Muscle layer of duodenum (tissue), 2 donors: Measurements from ENCODE around the gene ZNF331.

Experiments used
- H3K27ac ChIP-seq: one replicate; pipeline ENCODE4 v1.7.0; 2013; ENCODE audit warnings: mild to moderate bottlenecking, low read length
- H3K27me3 ChIP-seq: one replicate; pipeline ENCODE4 v1.7.0; 2013; ENCODE audit warnings: low read depth, mild to moderate bottlenecking, control low read depth, low read length
- H3K36me3 ChIP-seq, 2 donors: one replicate each; pipeline ENCODE4 v1.7.0; 2013; ENCODE audit warnings: low read length in 2 of 2, control low read depth in 1 of 2, mild to moderate bottlenecking in 1 of 2; ENCODE audit not compliant: insufficient read depth in 2 of 2, control insufficient read depth in 1 of 2
- H3K4me1 ChIP-seq, 2 donors: one replicate each; pipeline ENCODE4 v1.7.0; 2013; ENCODE audit warnings: low read length in 2 of 2, mild to moderate bottlenecking in 2 of 2, control low read depth in 1 of 2, moderate library complexity in 1 of 2; ENCODE audit not compliant: insufficient read depth in 2 of 2, control insufficient read depth in 1 of 2
- H3K4me3 ChIP-seq, 2 donors: one replicate each; pipeline ENCODE4 v1.7.0; 2013; ENCODE audit warnings: low read length in 2 of 2, low read depth in 1 of 2, mild to moderate bottlenecking in 1 of 2
- H3K9me3 ChIP-seq, 2 donors: one replicate each; pipeline ENCODE4 v1.7.0; 2013; ENCODE audit warnings: low read length in 2 of 2, control low read depth in 1 of 2, mild to moderate bottlenecking in 1 of 2; ENCODE audit not compliant: control insufficient read depth in 1 of 2
- donor health status: healthy.

The ZNF331 gene

DNA sequence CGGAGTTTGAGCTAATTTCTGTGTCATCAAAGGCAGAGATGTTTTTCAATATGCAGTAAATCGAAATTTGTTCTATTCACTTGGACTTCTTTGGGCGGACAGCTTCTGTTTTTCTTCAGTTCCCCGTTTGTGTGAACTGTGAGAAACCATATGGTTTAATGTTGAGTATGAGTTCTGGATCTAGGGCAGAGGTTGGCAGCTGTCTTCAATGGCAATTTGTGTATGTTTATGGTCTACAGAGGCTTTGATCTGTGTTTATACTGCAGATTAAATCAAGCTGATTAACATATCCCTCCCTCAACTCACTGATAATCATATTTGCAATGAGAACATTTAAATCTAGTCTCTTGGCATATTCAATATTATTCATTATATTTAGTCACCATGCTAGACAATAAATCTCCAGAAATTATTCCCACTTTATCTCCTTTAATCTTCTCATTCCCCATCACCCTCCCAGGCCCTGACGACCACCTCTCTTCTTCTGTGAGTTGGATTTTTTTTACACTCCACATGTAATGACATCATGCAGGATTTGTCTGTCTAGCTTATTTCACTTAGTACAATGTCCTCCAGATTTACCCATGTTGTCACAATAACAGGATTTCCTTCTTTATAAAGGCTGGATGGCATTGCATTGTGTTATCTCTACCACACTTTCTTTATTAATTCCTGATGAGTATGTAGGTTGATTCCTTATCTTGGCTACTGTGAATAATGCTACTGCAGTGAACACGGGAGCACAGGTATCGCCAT lies 9.0 kb downstream of the ZNF331 start:
- Histone ChIP-seq H3K4me3 (no peak overlapping the region), H3K9me3 (no peaks in the 10 kb centered on the region), H3K36me3 (no peaks in the 10 kb centered on the region), H3K27ac (no peak overlapping the region), H3K4me1 (no peaks in the 10 kb centered on the region), H3K27me3 (no peaks in the 10 kb centered on the region)

DNA sequence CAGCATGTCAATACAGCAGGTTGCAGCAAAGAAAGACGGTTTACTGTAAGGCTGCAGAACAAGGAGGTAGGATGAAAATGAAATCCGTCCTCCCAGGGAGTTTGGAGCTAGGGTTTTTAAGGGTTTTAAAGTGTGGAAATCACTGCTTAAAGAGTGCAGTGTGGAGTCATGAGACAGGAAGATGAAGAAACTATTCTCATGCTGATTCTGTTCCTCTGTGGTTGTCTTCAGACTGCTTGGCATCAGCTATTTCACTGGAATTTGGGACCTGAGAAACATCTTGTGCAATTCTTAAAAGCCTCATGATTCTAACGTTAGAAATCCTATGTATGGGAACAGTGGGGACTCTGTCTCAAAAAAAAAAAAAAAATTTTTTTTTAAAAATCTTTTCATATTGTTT lies 11.4 kb downstream of the ZNF331 start:
- Histone ChIP-seq H3K4me3 (no peak overlapping the region), H3K4me1 (no peaks in the 10 kb centered on the region), H3K9me3 (no peaks in the 10 kb centered on the region), H3K27ac (no peak overlapping the region), H3K27me3 (no peaks in the 10 kb centered on the region), H3K36me3 (no peaks in the 10 kb centered on the region)

DNA sequence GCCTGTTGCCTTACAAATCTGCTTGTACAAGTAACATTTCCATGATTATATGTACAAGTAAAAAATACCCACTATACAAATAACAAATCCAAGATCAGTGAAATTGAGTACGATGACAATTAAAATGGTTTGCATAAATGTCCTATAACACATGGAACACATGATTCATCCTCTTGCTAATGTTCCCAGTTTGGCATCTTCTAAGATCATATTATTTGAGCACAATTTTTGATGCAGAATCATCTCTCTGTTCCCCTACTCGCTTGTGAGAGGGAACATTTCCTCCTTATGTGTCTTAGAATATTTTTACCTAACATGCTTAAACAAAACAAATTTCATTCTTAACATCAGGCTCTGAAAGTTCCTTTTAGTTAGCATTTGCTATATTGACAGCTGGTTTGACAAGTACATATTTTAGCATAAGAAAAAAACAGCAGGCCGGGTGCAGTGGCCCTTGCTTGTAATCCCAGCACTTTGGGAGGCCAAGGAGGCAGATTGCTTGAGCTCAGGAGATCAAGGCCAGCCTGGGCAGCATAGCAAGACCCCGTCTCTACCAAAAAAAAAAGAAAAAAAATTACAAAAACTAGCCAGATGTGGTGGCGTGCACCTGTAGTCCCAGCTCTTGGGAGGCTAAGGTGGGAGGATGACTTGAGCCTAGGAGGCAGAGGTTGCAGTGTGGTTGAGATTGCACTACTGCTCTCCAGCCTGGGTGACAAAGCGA lies 14.2 kb downstream of the ZNF331 start:
- Histone ChIP-seq H3K9me3 (no peaks in the 10 kb centered on the region), H3K36me3 (peaks cover 0 to 2% of the 10 kb centered on the region in 2 donors), H3K4me1 (no peaks in the 10 kb centered on the region), H3K27ac (no peak overlapping the region), H3K4me3 (no peak overlapping the region), H3K27me3 (no peaks in the 10 kb centered on the region)

DNA sequence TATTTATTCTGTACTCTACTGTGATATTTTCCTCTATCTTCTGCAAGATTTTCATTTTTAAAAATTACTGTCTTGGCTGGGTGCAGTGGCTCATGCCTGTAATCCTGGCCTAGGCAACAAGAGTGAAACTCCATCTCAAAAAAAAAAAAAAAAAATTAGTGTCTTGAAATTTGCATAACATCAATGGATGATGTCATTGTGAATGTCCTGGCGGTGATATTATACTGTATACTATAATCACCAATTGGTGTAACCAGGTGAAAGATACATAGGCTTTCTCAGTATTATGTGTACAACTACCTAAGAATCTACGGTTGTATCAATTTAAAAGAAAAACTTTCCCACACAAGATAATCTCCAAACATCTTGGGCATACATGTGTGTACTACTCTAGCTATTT lies 15.2 kb downstream of the ZNF331 start:
- Histone ChIP-seq H3K27ac (no peak overlapping the region), H3K27me3 (no peaks in the 10 kb centered on the region), H3K36me3 (peaks cover 0 to 6% of the 10 kb centered on the region in 2 donors), H3K4me3 (no peak overlapping the region), H3K9me3 (no peaks in the 10 kb centered on the region), H3K4me1 (no peaks in the 10 kb centered on the region)

DNA sequence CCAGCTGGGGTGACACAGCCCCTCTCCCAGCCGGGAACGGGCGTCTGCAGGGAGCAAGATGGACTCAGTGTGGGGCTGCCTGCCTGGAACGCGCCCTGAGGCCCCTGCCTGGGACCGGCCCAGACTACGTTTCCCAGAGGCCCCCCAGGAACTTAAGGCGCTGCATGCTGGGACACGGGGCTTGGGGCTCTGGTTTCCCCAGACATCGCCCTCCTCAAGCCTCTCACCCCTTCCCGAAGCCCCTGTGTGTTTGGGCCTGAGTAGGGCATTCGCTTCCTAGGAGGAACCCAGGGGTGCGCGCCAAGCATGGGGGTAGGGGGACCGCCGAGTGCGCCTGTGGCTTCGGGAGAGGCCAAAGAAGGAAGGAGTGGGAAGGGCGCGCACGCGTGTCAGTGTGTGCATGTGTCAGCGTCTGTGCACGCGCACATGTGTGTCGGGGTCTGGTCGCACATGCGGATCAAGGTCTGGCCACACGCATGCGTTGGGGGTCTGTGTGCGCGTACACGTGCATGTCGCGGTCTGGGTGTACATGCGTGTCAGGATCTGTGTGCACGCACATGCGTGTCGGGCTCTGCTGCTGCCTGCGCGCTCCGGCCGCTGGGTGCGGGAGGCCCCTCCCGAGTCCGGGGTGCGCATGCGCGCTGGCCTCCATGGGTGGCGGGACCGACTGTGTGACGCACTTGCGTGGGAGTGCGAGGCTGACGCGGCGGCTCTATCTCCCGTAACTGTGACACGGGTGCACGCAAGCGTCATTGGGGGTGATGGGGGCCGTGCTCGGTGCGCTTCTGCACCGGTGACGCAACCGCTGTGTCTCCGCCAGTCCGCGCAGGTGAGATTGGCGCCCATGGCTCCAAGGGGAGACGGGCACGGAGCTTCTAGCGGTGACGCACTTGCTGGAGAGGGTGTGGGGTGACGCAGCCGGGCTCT lies 16.2 kb downstream of the ZNF331 start:
- Histone ChIP-seq H3K4me3 (peak overlapping the region; percentile 64 to 69), H3K27ac (peak overlapping the region; percentile 56), H3K4me1 (no peaks in the 10 kb centered on the region)

DNA sequence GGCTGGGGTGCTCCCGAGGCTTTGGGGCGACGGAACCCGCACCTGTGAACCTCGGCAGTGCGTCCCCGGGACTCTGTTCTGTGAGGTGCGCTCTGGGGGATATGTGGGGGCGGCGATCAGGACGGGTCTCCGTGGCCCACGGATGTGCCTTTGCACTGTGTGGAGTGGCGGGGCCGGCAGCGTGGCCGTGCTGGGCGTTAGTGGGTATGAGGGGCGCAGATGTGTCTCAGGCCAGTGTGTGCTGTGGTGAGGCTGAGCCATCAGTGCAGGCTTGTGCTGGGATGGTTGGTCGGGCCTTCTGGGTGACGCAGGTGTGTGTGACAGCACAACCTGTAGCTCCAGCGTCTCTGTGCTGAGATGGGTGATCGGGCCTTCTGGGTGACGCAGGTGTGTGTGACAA lies 16.9 kb downstream of the ZNF331 start:
- Histone ChIP-seq H3K4me3 (peak overlapping the region; percentile 61 to 69), H3K4me1 (no peaks in the 10 kb centered on the region), H3K36me3 (peaks cover 3 to 14% of the 10 kb centered on the region in 2 donors), H3K9me3 (no peaks in the 10 kb centered on the region), H3K27me3 (no peaks in the 10 kb centered on the region), H3K27ac (peak overlapping the region; percentile 56)

More for the DNA sequence above, 16.2 kb downstream of the ZNF331 start:
- Histone ChIP-seq H3K9me3 (no peaks in the 10 kb centered on the region), H3K36me3 (peaks cover 0 to 14% of the 10 kb centered on the region in 2 donors), H3K27me3 (no peaks in the 10 kb centered on the region)

DNA sequence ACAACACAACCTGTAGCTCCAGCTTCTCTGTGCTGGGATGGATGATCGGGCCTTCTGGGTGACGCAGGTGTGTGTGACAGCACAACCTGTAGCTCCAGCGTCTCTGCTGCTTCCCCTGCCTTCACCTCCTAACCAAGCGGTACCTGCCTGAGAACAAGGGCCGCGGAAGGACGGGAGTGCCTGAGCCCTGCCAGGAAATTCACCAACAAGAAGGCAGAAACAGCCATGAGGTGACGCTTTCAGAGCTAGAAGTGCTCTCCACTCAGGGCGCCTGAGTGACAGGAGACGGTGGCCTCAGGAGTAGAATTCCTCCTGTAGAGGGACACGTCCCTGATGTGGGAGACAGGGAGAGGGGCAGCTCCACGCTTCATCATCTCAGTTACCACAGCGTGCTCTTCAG lies 17.4 kb downstream of the ZNF331 start:
- Histone ChIP-seq H3K36me3 (peaks cover 4 to 14% of the 10 kb centered on the region in 2 donors), H3K9me3 (no peaks in the 10 kb centered on the region), H3K4me1 (no peaks in the 10 kb centered on the region), H3K27ac (peak overlapping the region; percentile 16), H3K27me3 (no peaks in the 10 kb centered on the region), H3K4me3 (peak overlapping the region; percentile 61 to 69)

DNA sequence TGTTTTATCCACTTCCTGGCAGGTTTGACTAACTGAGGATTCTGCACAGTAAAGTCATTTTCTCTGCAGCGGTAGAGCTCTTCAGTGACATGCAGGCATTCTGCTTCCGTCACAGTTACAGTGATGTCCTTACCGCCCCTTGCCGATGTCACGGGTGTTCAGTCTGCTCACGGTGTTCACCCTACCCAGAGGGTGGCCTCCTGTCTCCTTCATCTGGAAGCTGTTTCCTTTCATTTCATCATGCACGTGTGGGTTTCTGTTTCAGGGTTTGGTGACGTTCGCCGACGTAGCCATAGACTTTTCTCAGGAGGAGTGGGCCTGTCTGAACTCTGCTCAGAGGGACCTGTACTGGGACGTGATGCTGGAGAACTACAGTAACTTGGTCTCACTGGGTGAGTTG lies 33.4 kb downstream of the ZNF331 start:
- no peaks in the 10 kb centered on the region for H3K4me1 ChIP-seq
- H3K9me3 ChIP-seq, result peaks cover 0 to 4% of the 10 kb centered on the region in 2 donors
- peaks cover 20 to 44% of the 10 kb centered on the region in 2 donors for H3K36me3 ChIP-seq
- H3K27me3 ChIP-seq, result no peaks in the 10 kb centered on the region
- no peak overlapping the region for H3K27ac ChIP-seq
- no peak overlapping the region for H3K4me3 ChIP-seq

DNA sequence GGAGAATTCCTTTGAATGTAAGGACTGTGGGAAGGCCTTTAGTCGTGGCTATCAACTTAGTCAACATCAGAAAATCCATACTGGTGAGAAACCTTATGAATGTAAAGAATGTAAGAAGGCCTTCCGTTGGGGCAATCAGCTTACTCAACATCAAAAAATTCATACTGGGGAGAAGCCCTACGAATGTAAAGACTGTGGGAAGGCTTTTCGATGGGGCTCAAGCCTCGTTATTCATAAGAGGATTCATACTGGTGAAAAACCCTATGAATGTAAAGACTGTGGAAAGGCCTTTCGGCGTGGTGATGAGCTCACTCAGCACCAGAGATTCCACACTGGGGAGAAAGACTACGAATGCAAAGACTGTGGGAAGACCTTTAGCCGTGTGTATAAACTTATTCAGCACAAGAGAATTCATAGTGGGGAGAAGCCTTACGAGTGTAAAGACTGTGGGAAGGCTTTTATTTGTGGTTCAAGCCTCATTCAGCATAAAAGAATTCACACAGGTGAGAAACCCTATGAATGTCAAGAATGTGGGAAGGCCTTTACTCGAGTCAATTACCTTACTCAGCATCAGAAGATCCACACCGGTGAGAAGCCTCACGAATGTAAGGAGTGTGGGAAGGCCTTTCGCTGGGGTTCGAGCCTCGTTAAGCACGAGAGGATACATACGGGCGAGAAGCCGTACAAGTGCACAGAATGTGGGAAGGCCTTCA lies 39.2 kb downstream of the ZNF331 start:
- H3K27ac ChIP-seq, result no peak overlapping the region
- H3K4me3 ChIP-seq, result peak overlapping the region; percentile 2 to 18

DNA sequence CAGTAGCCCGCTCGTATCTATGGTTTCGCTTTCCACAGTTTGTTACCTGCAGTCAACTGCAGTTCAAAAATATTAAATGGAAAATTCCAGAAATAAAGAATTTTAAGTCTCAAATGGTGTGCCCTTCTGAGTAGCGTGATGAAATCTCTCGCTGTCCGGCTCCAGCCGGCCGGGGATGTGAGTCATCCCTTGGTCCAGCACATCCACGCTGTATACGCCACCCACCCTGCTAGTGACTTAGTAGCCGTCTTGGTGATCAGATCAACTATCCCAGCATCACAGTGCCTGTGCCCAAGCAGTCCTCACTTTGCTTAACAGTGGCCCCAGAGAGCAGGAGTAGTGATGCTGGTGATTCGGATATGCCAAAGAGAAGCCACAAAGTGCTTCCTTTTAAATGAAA lies 40.0 kb downstream of the ZNF331 start:
- H3K4me3 ChIP-seq, result peak overlapping the region in 1 of 2 donors; percentile 2
- peaks cover 20 to 21% of the 10 kb centered on the region in 2 donors for H3K9me3 ChIP-seq
- peaks cover 22 to 54% of the 10 kb centered on the region in 2 donors for H3K36me3 ChIP-seq
- no peak overlapping the region for H3K27ac ChIP-seq
- no peaks in the 10 kb centered on the region for H3K4me1 ChIP-seq
- no peaks in the 10 kb centered on the region for H3K27me3 ChIP-seq

More for the DNA sequence above, 39.2 kb downstream of the ZNF331 start:
- peaks cover 20 to 21% of the 10 kb centered on the region in 2 donors for H3K9me3 ChIP-seq
- H3K4me1 ChIP-seq, result no peaks in the 10 kb centered on the region
- peaks cover 22 to 59% of the 10 kb centered on the region in 2 donors for H3K36me3 ChIP-seq
- H3K27me3 ChIP-seq, result no peaks in the 10 kb centered on the region
